ENCODE results near the gene TMEM63C. TPM values are rescaled to one million over a fixed set of nuclear protein-coding genes. Genes with fewer than 3 reads are reported as not detected.
A peak's percentile ranks its signal among the peaks of the same experiment; 100 is the strongest.

Gene TMEM63C, protein sequence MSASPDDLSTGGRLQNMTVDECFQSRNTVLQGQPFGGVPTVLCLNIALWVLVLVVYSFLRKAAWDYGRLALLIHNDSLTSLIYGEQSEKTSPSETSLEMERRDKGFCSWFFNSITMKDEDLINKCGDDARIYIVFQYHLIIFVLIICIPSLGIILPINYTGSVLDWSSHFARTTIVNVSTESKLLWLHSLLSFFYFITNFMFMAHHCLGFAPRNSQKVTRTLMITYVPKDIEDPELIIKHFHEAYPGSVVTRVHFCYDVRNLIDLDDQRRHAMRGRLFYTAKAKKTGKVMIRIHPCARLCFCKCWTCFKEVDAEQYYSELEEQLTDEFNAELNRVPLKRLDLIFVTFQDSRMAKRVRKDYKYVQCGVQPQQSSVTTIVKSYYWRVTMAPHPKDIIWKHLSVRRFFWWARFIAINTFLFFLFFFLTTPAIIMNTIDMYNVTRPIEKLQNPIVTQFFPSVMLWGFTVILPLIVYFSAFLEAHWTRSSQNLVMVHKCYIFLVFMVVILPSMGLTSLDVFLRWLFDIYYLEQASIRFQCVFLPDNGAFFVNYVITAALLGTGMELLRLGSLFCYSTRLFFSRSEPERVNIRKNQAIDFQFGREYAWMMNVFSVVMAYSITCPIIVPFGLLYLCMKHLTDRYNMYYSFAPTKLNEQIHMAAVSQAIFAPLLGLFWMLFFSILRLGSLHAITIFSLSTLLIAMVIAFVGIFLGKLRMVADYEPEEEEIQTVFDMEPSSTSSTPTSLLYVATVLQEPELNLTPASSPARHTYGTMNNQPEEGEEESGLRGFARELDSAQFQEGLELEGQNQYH
- 0.24 TPM for polyA plus RNA-seq

DNA sequence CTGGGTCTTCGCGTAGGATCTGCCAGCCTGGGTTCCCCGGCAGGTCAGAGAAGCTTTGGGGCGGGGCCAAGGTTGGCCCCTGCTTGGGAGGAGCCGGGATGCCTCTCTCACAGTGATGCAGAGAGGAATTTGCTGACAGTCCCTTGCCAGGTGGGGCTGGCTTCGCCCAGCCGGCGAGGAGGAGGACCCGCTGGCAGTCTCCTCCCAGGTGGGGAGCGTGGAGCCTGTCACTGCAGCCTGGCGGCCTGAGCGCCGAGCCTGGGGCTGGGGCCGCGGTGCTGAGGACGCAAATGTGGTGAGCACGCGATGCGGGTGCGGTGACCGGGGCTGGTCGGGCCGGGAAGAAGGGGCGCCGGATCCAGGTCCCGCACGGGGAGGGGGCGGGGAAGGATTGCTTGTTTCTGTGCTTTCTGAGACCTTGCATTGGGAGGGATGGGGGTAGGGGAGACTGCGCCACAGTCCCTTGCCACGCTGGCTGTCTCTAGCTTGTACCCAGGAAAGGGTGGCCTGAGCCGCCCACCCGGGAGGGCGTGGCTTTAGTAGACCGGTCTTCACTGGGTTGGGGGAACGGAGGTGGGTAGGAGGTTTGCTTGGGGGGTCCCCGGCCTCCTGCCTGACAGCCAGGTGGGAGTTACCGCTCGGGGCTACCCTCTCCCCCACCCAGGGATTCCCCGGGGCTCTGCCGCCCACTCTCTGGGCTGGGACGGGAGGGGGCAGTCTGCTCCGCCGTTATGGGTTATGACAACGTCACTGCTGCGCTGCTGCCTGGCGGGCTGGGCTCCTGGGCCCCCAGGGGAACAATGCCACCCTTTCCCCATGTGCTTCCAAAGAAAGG, at the start of gene TMEM63C:
TMEM63C (plus strand) TSS at position 196 of the 835 bp plus-strand sequence. CDS start 37,016 bp downstream, outside the sequence.
- Mint-ChIP-seq H3K27ac (peak within 1 kb of the TSS in 1 of 3 donors; percentile 19), H3K27me3 (peaks cover 17% of the 10 kb centered on the region), H3K9me3 (no peaks in the 10 kb centered on the region), H3K4me1 (peaks cover 4 to 8% (median 7%) of the 10 kb centered on the region in 3 donors), H3K4me3 (peak within 1 kb of the TSS; percentile 81 to 91 (median 87)), H3K36me3 (no peaks in the 10 kb centered on the region)

DNA sequence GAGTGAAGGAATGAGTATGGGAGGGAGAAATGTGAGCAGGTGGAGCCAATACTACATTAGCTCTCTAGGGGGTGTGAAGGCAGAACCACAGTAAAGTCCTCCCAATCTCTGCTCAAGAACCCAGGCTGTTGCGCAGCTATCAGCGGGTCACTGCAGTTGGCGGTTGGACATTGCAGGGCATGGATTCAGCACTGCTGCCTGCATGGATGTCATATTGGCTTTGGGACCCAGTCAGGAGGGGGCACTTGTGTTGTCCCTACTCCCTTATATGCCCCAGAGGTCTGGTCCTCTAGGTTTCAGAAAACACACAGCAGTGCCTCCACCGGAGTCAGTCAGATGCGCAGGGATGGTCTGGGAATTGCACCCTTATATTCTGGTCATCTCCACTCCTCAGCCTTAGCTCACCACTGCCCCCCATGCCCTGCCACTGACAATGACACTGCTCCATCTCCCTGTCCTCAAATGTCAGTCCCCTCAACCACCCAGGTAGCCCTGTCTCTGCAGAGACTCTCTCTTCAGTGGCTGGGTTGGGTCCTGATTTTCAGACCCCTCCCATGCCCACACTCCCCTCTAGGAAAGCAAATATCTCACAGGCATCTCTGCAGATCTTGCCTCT, 49.6 kb upstream of the TMEM63C start:
- no peak overlapping the region for H3K27ac Mint-ChIP-seq
- peaks cover 0 to 5% (median 2%) of the 10 kb centered on the region in 3 donors for H3K4me1 Mint-ChIP-seq
- peak overlapping the region in 1 of 4 donors; percentile 25 for H3K4me3 Mint-ChIP-seq
- H3K27me3 Mint-ChIP-seq, result peaks cover 31% of the 10 kb centered on the region
- peaks cover 2% of the 10 kb centered on the region for H3K36me3 Mint-ChIP-seq
- H3K9me3 Mint-ChIP-seq, result peaks cover 0 to 1% (median 0%) of the 10 kb centered on the region in 3 donors

DNA sequence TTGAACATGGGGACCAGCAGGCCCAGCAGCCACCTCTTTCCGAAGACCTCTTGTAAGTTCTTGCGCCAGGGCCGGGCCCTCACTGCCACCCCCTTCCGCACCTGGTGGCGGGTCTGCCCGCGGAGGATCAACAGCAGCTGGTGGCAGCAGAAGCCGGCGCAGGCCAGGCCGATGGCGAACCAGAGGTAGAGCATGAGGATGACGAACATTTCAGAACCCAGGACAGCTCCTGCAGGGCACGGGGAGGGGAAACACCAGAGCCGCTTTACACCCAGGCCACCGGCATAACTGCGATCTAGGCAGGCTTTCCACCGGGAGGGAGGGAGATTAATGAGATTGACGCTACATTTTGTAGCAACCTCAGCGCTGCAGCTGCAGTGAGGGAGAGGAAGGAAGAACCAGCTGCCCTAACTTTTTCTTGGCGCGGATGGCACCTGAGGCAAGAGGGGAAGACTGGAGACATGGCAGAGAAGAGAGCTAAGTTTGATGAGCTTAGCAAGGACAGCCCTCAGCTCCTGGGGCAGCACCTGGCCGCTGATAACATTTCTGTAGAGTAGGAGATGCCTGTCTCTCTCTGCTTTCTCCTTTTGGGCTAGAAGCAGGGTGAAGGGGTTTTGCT, 47.8 kb upstream of the TMEM63C start:
- Mint-ChIP-seq H3K27me3 (peaks cover 33% of the 10 kb centered on the region), H3K4me3 (peak overlapping the region in 3 of 4 donors; percentile 11 to 63 (median 44)), H3K4me1 (peaks cover 2 to 5% (median 2%) of the 10 kb centered on the region in 3 donors), H3K27ac (peak overlapping the region in 1 of 3 donors; percentile 50), H3K9me3 (peaks cover 0 to 3% (median 0%) of the 10 kb centered on the region in 3 donors), H3K36me3 (no peaks in the 10 kb centered on the region)

DNA sequence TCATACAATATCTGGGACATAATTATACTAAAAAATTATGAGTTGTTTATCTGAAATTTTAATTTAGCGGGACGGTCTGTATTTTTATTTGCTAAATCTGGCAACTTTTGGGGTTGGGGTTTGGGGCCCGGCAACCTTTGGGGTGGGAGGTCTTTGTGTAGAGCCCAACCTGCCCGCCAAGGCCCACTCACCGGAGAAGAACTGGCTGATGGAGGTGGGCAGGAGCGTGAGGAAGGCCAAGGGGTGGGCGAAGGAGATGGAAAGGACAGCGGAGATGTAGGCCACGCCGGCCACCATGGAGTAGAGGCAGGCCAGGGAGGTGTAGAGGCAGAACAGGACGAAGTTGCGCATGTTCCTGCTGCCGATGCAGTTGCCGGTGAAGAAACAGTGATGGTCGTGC, 42.6 kb upstream of the TMEM63C start:
- peaks cover 10 to 19% (median 10%) of the 10 kb centered on the region in 3 donors for H3K4me1 Mint-ChIP-seq
- peaks cover 55% of the 10 kb centered on the region for H3K27me3 Mint-ChIP-seq
- no peak overlapping the region for H3K27ac Mint-ChIP-seq
- H3K36me3 Mint-ChIP-seq, result no peaks in the 10 kb centered on the region
- H3K4me3 Mint-ChIP-seq, result peak overlapping the region in 1 of 4 donors; percentile 25
- peaks cover 0 to 3% (median 0%) of the 10 kb centered on the region in 3 donors for H3K9me3 Mint-ChIP-seq

DNA sequence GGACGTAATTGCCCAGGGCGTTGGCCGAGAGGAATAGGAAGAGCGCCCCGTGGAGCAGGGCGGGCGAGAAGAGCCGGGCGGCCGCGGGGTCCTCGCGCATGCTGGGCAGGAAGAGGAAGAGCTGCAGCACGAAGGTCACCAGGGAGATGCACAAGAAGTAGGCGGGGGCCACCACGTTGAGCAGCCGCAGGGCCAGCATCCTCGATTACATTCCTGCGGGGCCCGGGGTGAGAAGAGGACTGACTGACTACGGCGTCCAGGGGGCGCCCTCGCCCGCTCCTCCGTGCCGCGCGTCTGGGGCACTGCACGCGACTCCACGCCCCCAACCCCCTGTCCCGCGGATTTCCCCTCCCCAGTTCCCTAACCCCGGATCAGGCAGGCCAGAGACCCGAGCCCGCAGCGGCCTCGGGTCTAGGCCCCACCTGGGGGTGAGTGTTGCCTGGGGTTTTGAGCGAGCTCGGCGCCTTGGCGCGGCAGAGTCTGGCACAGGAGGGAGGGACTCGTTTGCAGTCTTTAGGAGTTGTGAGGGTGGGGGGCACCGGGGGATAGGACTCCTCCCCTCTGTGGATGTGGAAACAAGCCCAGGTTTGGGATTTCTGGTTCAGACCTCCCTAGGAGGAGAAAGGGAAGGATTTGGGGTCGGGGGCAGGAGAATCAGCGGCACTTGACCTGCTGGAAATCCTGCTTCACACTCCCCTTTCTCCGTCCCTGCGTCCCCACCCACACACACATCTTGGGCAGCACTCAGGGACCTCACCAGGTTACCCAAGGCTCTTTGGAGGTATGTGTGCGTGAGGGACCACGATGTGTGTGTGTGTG, 41.8 kb upstream of the TMEM63C start:
- Mint-ChIP-seq H3K27ac (peak overlapping the region in 1 of 3 donors; percentile 63), H3K4me3 (peak overlapping the region; percentile 41 to 93 (median 80)), H3K36me3 (no peaks in the 10 kb centered on the region), H3K27me3 (peaks cover 48% of the 10 kb centered on the region), H3K9me3 (peaks cover 0 to 3% (median 0%) of the 10 kb centered on the region in 3 donors), H3K4me1 (peaks cover 9 to 19% (median 10%) of the 10 kb centered on the region in 3 donors)

DNA sequence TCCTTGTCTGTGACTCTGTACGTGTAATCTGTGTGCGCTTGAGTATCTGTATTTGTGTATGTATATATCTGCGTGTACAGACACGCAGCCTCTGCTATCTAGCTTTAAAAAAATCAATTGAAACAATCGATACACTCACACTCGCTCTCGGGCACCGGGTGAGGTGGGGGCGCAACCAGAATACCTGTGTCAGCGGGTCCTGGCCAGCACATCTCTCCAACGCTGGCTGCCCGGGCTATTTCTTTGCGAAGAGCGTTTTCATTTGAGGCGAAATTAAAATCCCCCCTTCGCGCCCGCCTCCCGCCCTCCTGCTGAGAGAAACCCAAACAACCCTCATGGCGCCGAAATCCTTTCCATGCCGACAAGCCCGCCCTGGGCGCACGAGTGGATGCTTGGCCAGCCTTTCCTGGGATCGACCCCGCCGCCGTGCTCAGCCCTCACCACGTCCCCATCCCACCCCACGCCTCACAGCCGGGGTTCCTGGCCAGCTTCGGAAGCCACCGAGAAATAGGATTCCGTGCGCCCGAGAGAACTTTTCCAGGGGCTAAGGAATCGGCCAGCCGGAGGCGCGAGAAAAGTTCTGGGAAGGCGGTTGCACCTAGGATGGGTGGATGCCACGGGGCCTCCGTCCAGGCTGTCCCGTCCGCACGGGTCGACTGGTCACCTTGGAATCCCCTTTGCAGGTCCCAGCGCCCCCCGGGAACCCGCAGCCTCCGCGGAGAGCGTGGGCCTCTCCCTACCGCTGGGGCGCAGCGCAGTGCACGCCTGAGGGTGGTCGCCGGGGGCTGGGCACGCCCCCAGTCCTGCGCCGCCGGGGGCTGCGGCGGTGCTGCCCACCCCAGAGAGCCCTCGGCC, 41.0 kb upstream of the TMEM63C start:
- H3K36me3 Mint-ChIP-seq, result no peaks in the 10 kb centered on the region
- peaks cover 9 to 19% (median 10%) of the 10 kb centered on the region in 3 donors for H3K4me1 Mint-ChIP-seq
- H3K27ac Mint-ChIP-seq, result peak overlapping the region in 1 of 3 donors; percentile 59
- H3K4me3 Mint-ChIP-seq, result peak overlapping the region; percentile 41 to 93 (median 80)
- H3K9me3 Mint-ChIP-seq, result peaks cover 0 to 3% (median 0%) of the 10 kb centered on the region in 3 donors
- peaks cover 48% of the 10 kb centered on the region for H3K27me3 Mint-ChIP-seq

DNA sequence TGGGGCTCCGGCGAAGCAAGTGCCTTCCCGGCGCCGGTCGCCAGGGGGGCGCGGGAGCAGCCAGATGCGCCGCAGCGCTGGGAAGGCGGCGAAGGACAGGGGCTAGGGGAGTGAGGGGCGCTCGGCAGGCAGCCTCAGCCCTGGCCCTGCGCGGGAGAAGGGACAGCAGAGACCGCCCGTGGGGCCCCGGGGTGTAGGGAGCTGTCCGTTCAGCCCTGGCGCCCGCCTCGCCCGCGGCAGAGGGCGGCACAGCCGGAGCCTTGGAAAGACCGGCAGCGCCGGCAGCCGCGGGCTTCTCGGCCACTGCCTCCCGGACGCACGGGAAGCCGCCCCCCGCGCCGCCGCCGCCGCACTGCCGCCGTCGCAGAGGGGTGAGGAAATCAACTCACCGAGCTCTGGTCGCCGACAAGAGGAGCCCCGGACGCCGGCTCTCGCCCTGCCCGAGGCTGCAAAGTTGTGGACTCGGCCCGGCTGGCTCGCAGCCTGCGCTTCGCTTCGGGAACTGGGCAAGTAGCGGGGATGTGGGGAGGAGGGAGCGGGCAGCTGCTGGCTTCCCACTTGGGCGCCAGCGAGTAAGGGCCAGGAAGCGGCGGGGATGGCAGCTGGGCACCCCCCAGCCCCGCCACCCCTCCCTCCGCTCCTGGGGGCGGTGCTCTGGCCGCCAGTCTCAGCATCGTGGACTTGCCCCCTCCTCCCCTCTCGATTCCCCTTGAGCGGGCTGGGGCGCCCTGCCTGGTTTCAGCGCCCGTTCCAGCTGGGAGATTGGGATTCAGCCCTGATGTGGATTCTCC, 40.2 kb upstream of the TMEM63C start, which contains the start of gene ZDHHC22:
ZDHHC22 (minus strand) TSS at position 578 of the 791 bp plus-strand sequence. CDS start 2,053 bp downstream, outside the sequence.
- no peaks in the 10 kb centered on the region for H3K36me3 Mint-ChIP-seq
- peaks cover 0 to 3% (median 0%) of the 10 kb centered on the region in 3 donors for H3K9me3 Mint-ChIP-seq
- H3K27ac Mint-ChIP-seq, result no peak within 1 kb of the TSS
- H3K27me3 Mint-ChIP-seq, result peaks cover 51% of the 10 kb centered on the region
- peaks cover 9 to 19% (median 10%) of the 10 kb centered on the region in 3 donors for H3K4me1 Mint-ChIP-seq
- peak within 1 kb of the TSS; percentile 54 to 93 (median 80) for H3K4me3 Mint-ChIP-seq

DNA sequence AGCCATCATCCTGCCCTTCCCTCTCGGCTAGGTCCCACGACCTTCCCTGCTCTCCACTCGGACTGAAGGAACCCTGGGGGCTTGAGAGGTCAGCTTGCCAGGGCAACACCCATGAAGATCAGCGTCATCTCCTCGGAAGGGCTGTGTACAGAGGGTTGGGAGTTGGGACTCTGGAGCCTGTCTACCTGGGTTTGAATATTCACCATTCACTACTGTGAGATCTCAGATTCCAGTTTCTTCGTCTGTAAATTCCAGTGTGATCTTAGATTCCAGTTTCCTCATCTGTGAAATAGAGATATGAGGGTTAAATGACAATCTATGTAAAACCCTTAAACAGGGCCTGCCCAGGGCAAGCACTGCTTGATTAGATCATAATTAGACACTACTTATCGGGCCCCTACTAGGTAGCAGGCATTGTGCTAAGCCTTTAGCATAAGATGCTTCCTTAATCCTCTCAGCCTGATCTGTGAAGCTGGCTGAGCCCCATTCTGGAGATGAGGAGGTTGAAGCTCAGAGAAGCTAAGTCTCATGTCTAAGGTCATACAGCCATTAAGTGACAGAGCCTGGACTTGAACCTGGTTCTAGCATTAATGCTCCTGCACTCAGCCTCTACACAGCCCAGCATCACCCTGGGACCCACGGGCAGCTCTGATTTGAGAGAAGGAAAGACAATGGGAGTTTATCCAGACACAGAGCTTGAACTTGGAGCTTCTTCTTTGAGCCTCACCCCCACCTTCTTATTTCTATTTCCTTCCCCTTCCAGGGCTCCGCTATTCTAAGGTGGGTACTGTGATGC, 39.4 kb upstream of the TMEM63C start:
- Mint-ChIP-seq H3K9me3 (peaks cover 0 to 1% (median 0%) of the 10 kb centered on the region in 3 donors), H3K4me1 (peaks cover 9 to 19% (median 10%) of the 10 kb centered on the region in 3 donors), H3K27ac (no peak overlapping the region), H3K36me3 (no peaks in the 10 kb centered on the region), H3K27me3 (peaks cover 47% of the 10 kb centered on the region), H3K4me3 (peak overlapping the region; percentile 54 to 86 (median 67))

DNA sequence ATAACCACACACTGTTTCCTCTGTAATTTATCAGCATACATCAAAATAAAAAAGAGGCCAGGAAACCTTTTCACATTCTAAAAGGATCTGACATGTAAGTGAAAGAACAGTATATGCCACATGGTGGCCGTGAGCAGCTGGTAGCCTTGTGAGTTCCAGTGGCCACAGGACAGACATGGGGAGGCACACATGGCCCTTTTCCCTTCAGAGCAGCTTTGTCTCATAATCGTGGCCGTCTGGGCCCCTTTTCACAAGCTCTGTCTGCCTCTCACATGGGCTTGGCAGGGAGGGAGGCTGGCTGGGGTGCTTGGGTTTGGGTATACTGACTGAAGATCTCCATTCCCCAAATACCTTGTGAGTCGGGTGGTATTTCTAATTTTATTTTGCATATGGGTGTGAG, 38.5 kb upstream of the TMEM63C start:
- no peak overlapping the region for H3K4me3 Mint-ChIP-seq
- no peaks in the 10 kb centered on the region for H3K36me3 Mint-ChIP-seq
- H3K9me3 Mint-ChIP-seq, result peaks cover 0 to 1% (median 0%) of the 10 kb centered on the region in 3 donors
- peaks cover 43% of the 10 kb centered on the region for H3K27me3 Mint-ChIP-seq
- peak overlapping the region in 1 of 3 donors; percentile 42 for H3K27ac Mint-ChIP-seq
- peaks cover 9 to 19% (median 10%) of the 10 kb centered on the region in 3 donors for H3K4me1 Mint-ChIP-seq

DNA sequence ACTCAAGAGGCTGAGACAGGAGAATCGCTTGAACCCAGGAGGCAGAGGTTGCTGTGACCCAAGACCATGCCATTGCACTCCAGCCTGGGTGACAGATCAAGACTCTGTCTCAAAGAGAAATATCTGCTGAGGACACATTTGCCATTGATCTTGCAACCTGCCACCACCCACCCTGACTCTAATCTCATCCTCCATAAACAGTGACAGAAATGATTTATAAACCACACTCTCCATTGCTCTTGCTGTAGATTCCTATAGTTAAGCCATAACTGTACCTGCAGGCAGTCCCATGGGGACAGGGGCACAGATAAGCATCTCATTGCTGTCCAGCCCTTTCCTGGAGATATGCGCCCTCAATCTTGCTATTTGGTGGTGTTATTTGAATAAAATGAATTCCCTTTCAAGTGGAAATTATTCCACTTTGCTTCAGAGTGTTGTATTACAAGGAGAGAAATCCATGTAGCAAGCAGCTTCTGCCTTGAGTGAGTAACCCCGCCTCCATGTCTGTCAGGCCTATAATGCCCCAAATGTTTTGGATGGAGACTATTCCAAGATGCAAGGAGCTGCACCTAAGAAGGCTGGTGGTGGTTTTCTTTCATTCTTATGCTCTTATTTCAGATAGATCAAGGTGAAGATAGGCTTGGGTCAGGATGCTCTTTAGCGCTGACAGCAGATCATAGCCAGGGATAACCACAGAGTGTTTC, 37.0 kb upstream of the TMEM63C start:
- Mint-ChIP-seq H3K36me3 (no peaks in the 10 kb centered on the region), H3K27ac (no peak overlapping the region), H3K9me3 (no peaks in the 10 kb centered on the region), H3K27me3 (peaks cover 34% of the 10 kb centered on the region), H3K4me1 (peaks cover 3 to 13% (median 9%) of the 10 kb centered on the region in 3 donors), H3K4me3 (no peak overlapping the region)
